KOPT-K1 (cell line): ENCODE measurements around the gene MYO3A.

Source experiments
- H3K27ac ChIP-seq: fragments of 200-600 bp; sonication (generic); 2 replicates; pipeline ENCODE4 v1.5.1; 2016; ENCODE audit warnings: antibody characterized with exemption, mild to moderate bottlenecking, low read depth, low read length; ENCODE audit not compliant: poor library complexity, severe bottlenecking
- H3K36me3 ChIP-seq: fragments of 200-600 bp; sonication (generic); 2 replicates; pipeline ENCODE4 v1.5.1; 2017; ENCODE audit warnings: antibody characterized with exemption, mild to moderate bottlenecking, low read length, moderate library complexity; ENCODE audit not compliant: insufficient read depth
- H3K9me3 ChIP-seq: fragments of 200-600 bp; sonication (generic); 2 replicates; pipeline ENCODE4 v1.5.1; 2017; ENCODE audit warnings: antibody characterized with exemption, low read length, mild to moderate bottlenecking; ENCODE audit not compliant: insufficient read depth, poor library complexity, severe bottlenecking

Gene MYO3A

GRCh38 chr10:26205223-26205622 is 271.2 kb downstream of the MYO3A start:
- no peaks in the 10 kb centered on the region for H3K36me3 ChIP-seq
- H3K9me3 ChIP-seq = peaks cover 11% of the 10 kb centered on the region
- H3K27ac ChIP-seq = no peak overlapping the region

GRCh38 chr10:26211781-26212444 is 277.9 kb downstream of the MYO3A start:
- Histone ChIP-seq H3K36me3 (no peaks in the 10 kb centered on the region), H3K27ac (no peak overlapping the region), H3K9me3 (peaks cover 19% of the 10 kb centered on the region)

GRCh38 chr10:26212511-26212910 is 278.5 kb downstream of the MYO3A start:
- Histone ChIP-seq H3K36me3 (no peaks in the 10 kb centered on the region), H3K27ac (no peak overlapping the region), H3K9me3 (peaks cover 22% of the 10 kb centered on the region)

GRCh38 chr10:26213157-26213800 is 279.2 kb downstream of the MYO3A start:
- H3K27ac ChIP-seq = no peak overlapping the region
- H3K36me3 ChIP-seq = no peaks in the 10 kb centered on the region
- peaks cover 22% of the 10 kb centered on the region for H3K9me3 ChIP-seq

GRCh38 chr10:26214004-26214403 is 280.0 kb downstream of the MYO3A start:
- H3K27ac ChIP-seq = no peak overlapping the region
- peaks cover 25% of the 10 kb centered on the region for H3K9me3 ChIP-seq
- no peaks in the 10 kb centered on the region for H3K36me3 ChIP-seq

GRCh38 chr10:26214551-26215395 is 280.7 kb downstream of the MYO3A start:
- H3K36me3 ChIP-seq = no peaks in the 10 kb centered on the region
- H3K27ac ChIP-seq = peak overlapping the region; percentile 1
- peaks cover 25% of the 10 kb centered on the region for H3K9me3 ChIP-seq

GRCh38 chr10:26215396-26215934 is 281.4 kb downstream of the MYO3A start:
- H3K27ac ChIP-seq = no peak overlapping the region
- peaks cover 25% of the 10 kb centered on the region for H3K9me3 ChIP-seq
- H3K36me3 ChIP-seq = no peaks in the 10 kb centered on the region

GRCh38 chr10:26215935-26216584 is 282.0 kb downstream of the MYO3A start:
- Histone ChIP-seq H3K36me3 (no peaks in the 10 kb centered on the region), H3K9me3 (peaks cover 25% of the 10 kb centered on the region), H3K27ac (no peak overlapping the region)

GRCh38 chr10:26216585-26217395 is 282.8 kb downstream of the MYO3A start, which contains the start of gene GAD2:
Gene GAD2 (plus strand): TSS chr10:26216774. CDS start chr10:26216810, 36 bp downstream.
- no peaks in the 10 kb centered on the region for H3K36me3 ChIP-seq
- H3K9me3 ChIP-seq = peaks cover 25% of the 10 kb centered on the region
- H3K27ac ChIP-seq = no peak within 1 kb of the TSS

GRCh38 chr10:26217396-26218086 is 283.5 kb downstream of the MYO3A start:
- Histone ChIP-seq H3K9me3 (peaks cover 25% of the 10 kb centered on the region), H3K27ac (no peak overlapping the region), H3K36me3 (no peaks in the 10 kb centered on the region)

- H3K9me3 ChIP-seq = peaks cover 25% of the 10 kb centered on the region
- H3K36me3 ChIP-seq = no peaks in the 10 kb centered on the region
- no peak overlapping the region for H3K27ac ChIP-seq
These were observed 285.6 kb downstream of the MYO3A start for GRCh38 chr10:26219676-26220075.

- Histone ChIP-seq H3K9me3 (peaks cover 25% of the 10 kb centered on the region), H3K27ac (no peak overlapping the region), H3K36me3 (no peaks in the 10 kb centered on the region)
These were observed 286.9 kb downstream of the MYO3A start for GRCh38 chr10:26220901-26221300.

- no peaks in the 10 kb centered on the region for H3K36me3 ChIP-seq
- no peak overlapping the region for H3K27ac ChIP-seq
- H3K9me3 ChIP-seq = peaks cover 21% of the 10 kb centered on the region
These were observed 287.5 kb downstream of the MYO3A start for GRCh38 chr10:26221541-26221940.
